ENCODE results near the gene SLIT2.

Gene SLIT2

DNA sequence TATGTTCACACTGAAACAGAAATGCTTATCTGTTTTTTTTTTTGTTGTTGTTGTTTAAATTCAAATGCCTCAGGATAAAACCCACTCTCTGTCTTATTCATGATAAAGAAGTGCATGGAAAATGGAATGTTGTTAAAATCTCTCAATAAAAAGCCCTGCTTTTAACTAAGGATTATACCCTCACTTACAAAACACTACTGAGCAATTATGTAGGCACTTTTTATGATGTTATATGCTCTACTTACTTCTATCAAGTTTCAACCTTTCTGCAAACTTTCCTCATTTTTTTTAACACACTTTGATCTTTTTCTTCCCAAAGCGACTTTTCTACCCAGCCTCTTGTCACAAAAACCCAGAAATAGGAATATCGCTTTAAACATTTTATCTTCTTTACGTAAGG lies 26.5 kb downstream of the SLIT2 start:
- no peak for TF ChIP-seq CTCF (IDR thresholded peaks at IDR 0.05; ENCODE audit: low read depth, low read length)
- no peak for TF ChIP-seq MAX (IDR thresholded peaks at IDR 0.05; ENCODE audit: low read depth, low read length)
- TF ChIP-seq POLR2A (IDR thresholded peaks at IDR 0.05; ENCODE audit: extremely low read depth, insufficient read length), result no peak
- no peak for TF ChIP-seq MYC (IDR thresholded peaks at IDR 0.05; ENCODE audit: low read depth, low read length)
- no peak for DNase-seq (ENCODE audit: low read depth)

DNA sequence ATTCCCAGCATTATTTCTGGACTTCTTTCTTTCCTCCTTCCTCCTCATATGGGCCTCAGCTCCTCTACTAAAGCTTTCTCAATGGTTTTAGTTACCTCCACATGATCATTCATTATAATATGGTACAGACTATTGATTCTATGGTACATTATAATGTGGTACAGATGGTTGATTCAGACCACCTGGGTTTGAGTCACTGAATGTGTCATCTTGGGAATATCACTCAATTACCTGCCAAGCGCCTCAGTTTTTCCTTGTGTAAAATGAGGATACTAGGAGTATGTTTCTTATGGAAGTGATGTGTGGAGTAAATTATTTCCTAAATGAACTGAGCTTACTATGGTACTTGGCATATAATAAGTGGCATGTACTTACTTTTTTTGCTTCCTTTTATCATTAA lies 27.7 kb downstream of the SLIT2 start:
- H3K4me3 ChIP-seq (ENCODE audit: low read depth, low read length), result no peak overlapping the region
- TF ChIP-seq POLR2A (IDR thresholded peaks at IDR 0.05; ENCODE audit: extremely low read depth, insufficient read length), result no peak
- TF ChIP-seq CTCF (IDR thresholded peaks at IDR 0.05; ENCODE audit: low read depth, low read length), result no peak
- no peak for TF ChIP-seq MYC (IDR thresholded peaks at IDR 0.05; ENCODE audit: low read depth, low read length)
- no peak for TF ChIP-seq MAX (IDR thresholded peaks at IDR 0.05; ENCODE audit: low read depth, low read length)
- no peak for DNase-seq (ENCODE audit: low read depth)

More for the DNA sequence above, 26.5 kb downstream of the SLIT2 start:
- H3K4me3 ChIP-seq (ENCODE audit: low read depth, low read length), result no peak overlapping the region

GRCh38 chr4:20281453-20281852 lies 29.7 kb downstream of the SLIT2 start:
- H3K4me3 ChIP-seq (ENCODE audit: low read depth, low read length), result no peak overlapping the region
- no peak for DNase-seq (ENCODE audit: low read depth)
- TF ChIP-seq CTCF (IDR thresholded peaks at IDR 0.05; ENCODE audit: low read depth, low read length) (no peak), MYC (IDR thresholded peaks at IDR 0.05; ENCODE audit: low read depth, low read length) (no peak), MAX (IDR thresholded peaks at IDR 0.05; ENCODE audit: low read depth, low read length) (no peak), POLR2A (IDR thresholded peaks at IDR 0.05; ENCODE audit: extremely low read depth, insufficient read length) (no peak)

GRCh38 chr4:20283039-20283438 lies 31.3 kb downstream of the SLIT2 start:
- no peak for TF ChIP-seq CTCF (IDR thresholded peaks at IDR 0.05; ENCODE audit: low read depth, low read length)
- TF ChIP-seq POLR2A (IDR thresholded peaks at IDR 0.05; ENCODE audit: extremely low read depth, insufficient read length), result no peak
- no peak for TF ChIP-seq MYC (IDR thresholded peaks at IDR 0.05; ENCODE audit: low read depth, low read length)
- TF ChIP-seq MAX (IDR thresholded peaks at IDR 0.05; ENCODE audit: low read depth, low read length), result no peak
- no peak for DNase-seq (ENCODE audit: low read depth)
- no peak overlapping the region for H3K4me3 ChIP-seq (ENCODE audit: low read depth, low read length)

GRCh38 chr4:20284990-20285389 lies 33.3 kb downstream of the SLIT2 start:
- H3K4me3 ChIP-seq (ENCODE audit: low read depth, low read length), result no peak overlapping the region
- no peak for DNase-seq (ENCODE audit: low read depth)
- TF ChIP-seq MAX (IDR thresholded peaks at IDR 0.05; ENCODE audit: low read depth, low read length), result no peak
- TF ChIP-seq MYC (IDR thresholded peaks at IDR 0.05; ENCODE audit: low read depth, low read length), result no peak

- no peak overlapping the region for H3K4me3 ChIP-seq (ENCODE audit: low read depth, low read length)
- no peak for TF ChIP-seq CTCF (IDR thresholded peaks at IDR 0.05; ENCODE audit: low read depth, low read length)
- no peak for TF ChIP-seq MYC (IDR thresholded peaks at IDR 0.05; ENCODE audit: low read depth, low read length)
- TF ChIP-seq MAX (IDR thresholded peaks at IDR 0.05; ENCODE audit: low read depth, low read length), result no peak
- TF ChIP-seq POLR2A (IDR thresholded peaks at IDR 0.05; ENCODE audit: extremely low read depth, insufficient read length), result no peak
- DNase-seq (ENCODE audit: low read depth), result no peak
Measured at GRCh38 chr4:20287246-20287645, 35.5 kb downstream of the SLIT2 start.
